ENCODE measurements around the gene PEX3.

GRCh38 chr6:143527677-143528076 lies 77.1 kb downstream of the PEX3 start:
- TF ChIP-seq, protein P1, sequence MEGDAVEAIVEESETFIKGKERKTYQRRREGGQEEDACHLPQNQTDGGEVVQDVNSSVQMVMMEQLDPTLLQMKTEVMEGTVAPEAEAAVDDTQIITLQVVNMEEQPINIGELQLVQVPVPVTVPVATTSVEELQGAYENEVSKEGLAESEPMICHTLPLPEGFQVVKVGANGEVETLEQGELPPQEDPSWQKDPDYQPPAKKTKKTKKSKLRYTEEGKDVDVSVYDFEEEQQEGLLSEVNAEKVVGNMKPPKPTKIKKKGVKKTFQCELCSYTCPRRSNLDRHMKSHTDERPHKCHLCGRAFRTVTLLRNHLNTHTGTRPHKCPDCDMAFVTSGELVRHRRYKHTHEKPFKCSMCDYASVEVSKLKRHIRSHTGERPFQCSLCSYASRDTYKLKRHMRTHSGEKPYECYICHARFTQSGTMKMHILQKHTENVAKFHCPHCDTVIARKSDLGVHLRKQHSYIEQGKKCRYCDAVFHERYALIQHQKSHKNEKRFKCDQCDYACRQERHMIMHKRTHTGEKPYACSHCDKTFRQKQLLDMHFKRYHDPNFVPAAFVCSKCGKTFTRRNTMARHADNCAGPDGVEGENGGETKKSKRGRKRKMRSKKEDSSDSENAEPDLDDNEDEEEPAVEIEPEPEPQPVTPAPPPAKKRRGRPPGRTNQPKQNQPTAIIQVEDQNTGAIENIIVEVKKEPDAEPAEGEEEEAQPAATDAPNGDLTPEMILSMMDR (IDR thresholded peaks at IDR 0.05), result no peak
- no peak for TF ChIP-seq POLR2A (IDR thresholded peaks at IDR 0.05)
